ENCODE data around the gene TESK2.

- TF ChIP-seq GATA2 (IDR thresholded peaks at IDR 0.05; ENCODE audit: low read depth, low read length) (no peak), GATA3 (IDR thresholded peaks at IDR 0.05; ENCODE audit: low read depth, low read length) (no peak)
Observed at GRCh38 chr1:45526135-45526644, 35.2 kb upstream of the TESK2 start.

All from SH-SY5Y (cell line).